ENCODE data around the gene GID8. TPM values are rescaled to one million over a fixed set of nuclear protein-coding genes. Genes with fewer than 3 reads are reported as not detected.

Gene GID8
- total and polyA plus RNA-seq, 2 of the 13 experiments (the other 11 are each of a cell fraction or from before 2014, with no cell fraction given): 39.6 to 59.8 TPM

GRCh38 chr20:62907384-62908317 lies 30.3 kb upstream of the GID8 start (continued):
- TF ChIP-seq ZBTB1 (CRISPR knock-in tag; IDR thresholded peaks at IDR 0.05; ENCODE audit: borderline replicate concordance): no peak
- TF ChIP-seq SAP130 (CRISPR knock-in tag; IDR thresholded peaks at IDR 0.05; ENCODE audit: low read depth): peak; percentile 64
- TF ChIP-seq GABPA (IDR thresholded peaks at IDR 0.05; ENCODE audit: low read depth, low read length): no peak
- TF ChIP-seq GABPA (CRISPR knock-in tag; IDR thresholded peaks at IDR 0.05; ENCODE audit: low read depth): no peak
- no peak for TF ChIP-seq KLF6 (CRISPR knock-in tag; IDR thresholded peaks at IDR 0.05)
- TF ChIP-seq ZGPAT (CRISPR knock-in tag; IDR thresholded peaks at IDR 0.05): peak; percentile 69
- TF ChIP-seq GABPB1 (CRISPR knock-in tag; IDR thresholded peaks at IDR 0.05): 0 out of 2 replicates have a peak, but pooled peaks have one; percentile 15
- TF ChIP-seq BCLAF1 (IDR thresholded peaks at IDR 0.05): no peak
- no peak for TF ChIP-seq ATF7 (IDR thresholded peaks at IDR 0.05)
- TF ChIP-seq ATF7 (CRISPR knock-in tag; IDR thresholded peaks at IDR 0.05): no peak
- TF ChIP-seq RXRB (CRISPR knock-in tag; IDR thresholded peaks at IDR 0.05; ENCODE audit: borderline replicate concordance): 0 out of 2 replicates have a peak, but pooled peaks have one; percentile 24
- peak; percentile 88 for TF ChIP-seq ZNF574 (CRISPR knock-in tag; IDR thresholded peaks at IDR 0.05)
- 0 out of 2 replicates have a peak, but pooled peaks have one; percentile 26 for TF ChIP-seq RCOR2 (CRISPR knock-in tag; IDR thresholded peaks at IDR 0.05)
- TF ChIP-seq MIXL1 (CRISPR knock-in tag; IDR thresholded peaks at IDR 0.05): peak; percentile 29; the same call in 1 of the 2 replicates
- no peak for TF ChIP-seq SMAD1 (CRISPR knock-in tag; IDR thresholded peaks at IDR 0.05; ENCODE audit: borderline replicate concordance, low read depth)
- TF ChIP-seq ZNF432 (CRISPR knock-in tag; IDR thresholded peaks at IDR 0.05; ENCODE audit: borderline replicate concordance): no peak
- 0 out of 2 replicates have a peak, but pooled peaks have one; percentile 28 for TF ChIP-seq SMAD3 (CRISPR knock-in tag; IDR thresholded peaks at IDR 0.05)
- TF ChIP-seq ZBTB43 (CRISPR knock-in tag; conservative IDR thresholded peaks at IDR 0.05): 0 out of 2 replicates have a peak, but pooled peaks have one; percentile 37
- TF ChIP-seq HES4 (CRISPR knock-in tag; IDR thresholded peaks at IDR 0.05; ENCODE audit: borderline replicate concordance): no peak
- peak; percentile 58; the same call in 1 of the 2 replicates for TF ChIP-seq HNF4A (CRISPR knock-in tag; IDR thresholded peaks at IDR 0.05)
- TF ChIP-seq ZNF713 (CRISPR knock-in tag; IDR thresholded peaks at IDR 0.05): no peak
